Activated CD4-positive, alpha-beta T cell treated with anti-CD3 and anti-CD28 coated beads, Interleukin-2, amount 50 U/mL, for 16 hours (primary cell): ENCODE data around the gene FRY.

ENCODE experiments used
- DNase-seq: peaks from one replicate; pipeline ENCODE4 v3.0.0-alpha.2; 2020

The FRY gene

DNA sequence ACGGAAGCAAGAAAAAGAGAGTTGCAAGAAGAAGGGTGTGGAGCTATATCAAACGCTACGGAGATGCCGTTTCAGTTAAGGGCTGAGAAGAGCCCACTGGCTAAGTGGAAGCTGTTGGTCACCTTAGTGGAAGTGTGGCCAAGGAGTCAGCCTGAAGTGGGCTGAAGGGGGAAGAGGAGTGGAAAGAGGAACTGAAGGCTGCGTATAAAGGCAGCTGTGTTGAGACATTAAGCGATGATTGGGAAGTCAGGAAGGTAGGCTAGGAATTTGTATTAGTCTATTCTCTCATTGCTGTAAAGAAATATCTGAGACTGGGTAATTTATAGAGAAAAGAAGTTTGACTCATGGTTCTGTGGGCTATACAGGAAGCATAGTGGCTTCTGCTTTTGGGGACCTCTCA is 14.1 kb upstream of the FRY start:
- DNase-seq = no peak

- peak; percentile 32 for DNase-seq
These were observed 11.9 kb upstream of the FRY start for GRCh38 chr13:32019612-32020233.

- no peak for DNase-seq
These were observed 9.8 kb upstream of the FRY start for GRCh38 chr13:32021785-32022184.

GRCh38 chr13:32022311-32022710 is 9.3 kb upstream of the FRY start:
- no peak for DNase-seq

DNA sequence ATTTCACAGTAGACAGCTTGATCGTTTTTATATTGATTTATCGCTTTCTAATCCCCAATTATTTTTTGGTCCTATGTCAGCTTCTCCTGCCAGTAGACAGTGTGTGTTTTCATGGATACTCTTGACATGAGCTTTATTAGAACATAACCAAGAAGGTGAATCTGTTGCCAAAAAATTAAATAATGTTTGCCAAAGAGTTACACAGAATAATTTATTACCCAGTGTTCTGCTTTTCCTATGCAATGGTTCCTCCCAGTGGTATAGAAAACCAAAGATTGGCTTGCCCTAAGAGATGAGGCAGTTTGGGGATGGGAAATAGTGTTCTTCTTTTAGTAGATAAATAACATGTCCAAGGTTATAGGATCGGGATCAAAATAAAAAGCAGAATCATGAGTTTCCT is 8.5 kb upstream of the FRY start:
- no peak for DNase-seq

DNA sequence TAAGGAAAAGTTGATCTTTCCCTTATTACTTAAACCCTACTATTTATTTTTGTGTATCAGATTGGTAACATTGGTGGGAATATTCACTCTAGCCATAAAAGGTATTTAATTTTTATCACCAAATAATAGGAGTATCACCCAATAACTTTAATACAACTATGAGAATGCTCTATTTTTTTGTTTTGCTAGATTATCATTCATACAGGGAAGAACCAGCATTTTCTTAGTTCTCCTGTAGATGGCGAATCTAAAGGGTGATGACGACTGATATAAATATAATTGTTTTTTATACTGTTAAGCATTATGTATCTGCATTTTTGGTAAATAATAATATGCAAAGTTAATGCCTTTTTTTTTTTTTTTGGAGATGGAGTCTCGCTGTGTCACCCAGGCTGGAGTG is 7.9 kb upstream of the FRY start:
- DNase-seq = no peak

- no peak for DNase-seq
These were observed 6.8 kb upstream of the FRY start for GRCh38 chr13:32024750-32025149.

- DNase-seq = no peak
These were observed 5.8 kb upstream of the FRY start for GRCh38 chr13:32025730-32026129.

GRCh38 chr13:32026623-32027022 is 5.0 kb upstream of the FRY start:
- DNase-seq = no peak

DNA sequence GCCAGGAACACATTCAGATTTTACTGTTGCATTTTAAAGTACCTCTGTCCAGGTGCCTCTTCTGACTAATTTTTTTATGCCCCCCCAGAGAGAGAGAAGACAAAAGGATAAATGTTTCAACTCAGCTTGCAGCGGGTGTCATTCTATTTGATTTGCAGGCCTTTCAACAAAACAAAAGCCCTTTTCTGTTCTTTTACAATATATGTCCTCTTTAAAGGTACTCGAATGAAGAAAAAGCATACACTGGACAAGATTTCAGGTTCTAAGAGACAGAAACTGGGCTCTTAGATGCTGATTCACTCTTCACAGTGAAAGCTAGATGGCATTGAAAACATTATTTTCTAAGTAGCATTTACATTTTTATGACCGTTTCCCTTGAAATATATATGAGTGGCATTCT is 2.9 kb upstream of the FRY start:
- DNase-seq = no peak

GRCh38 chr13:32029684-32030083 is 1.9 kb upstream of the FRY start:
- DNase-seq = no peak

- DNase-seq = no peak
These were observed 319 bp downstream of the FRY start for GRCh38 chr13:32031815-32032370.

DNA sequence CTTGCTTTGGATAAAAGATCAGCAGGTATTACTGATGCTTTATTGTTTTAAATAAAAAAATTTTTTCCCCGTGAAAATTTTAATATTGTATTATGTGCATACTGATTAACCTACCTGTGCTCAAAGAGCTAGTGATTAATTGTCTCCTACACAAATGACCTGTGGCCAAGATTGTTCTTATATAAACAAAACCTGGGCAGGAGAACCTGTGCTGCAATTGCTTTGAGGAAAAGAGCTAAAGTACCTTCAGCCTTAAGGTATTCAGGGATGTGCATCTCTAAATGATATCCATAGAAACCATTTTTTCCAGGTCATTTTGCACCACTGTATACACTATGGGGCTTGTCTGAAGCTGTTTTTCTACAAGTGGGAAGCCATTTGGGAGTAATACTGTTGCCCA is 1.2 kb downstream of the FRY start:
- no peak for DNase-seq

- no peak for DNase-seq
These were observed 2.2 kb downstream of the FRY start for GRCh38 chr13:32033744-32034143.

- no peak for DNase-seq
These were observed 4.1 kb downstream of the FRY start for GRCh38 chr13:32035716-32036115.

DNA sequence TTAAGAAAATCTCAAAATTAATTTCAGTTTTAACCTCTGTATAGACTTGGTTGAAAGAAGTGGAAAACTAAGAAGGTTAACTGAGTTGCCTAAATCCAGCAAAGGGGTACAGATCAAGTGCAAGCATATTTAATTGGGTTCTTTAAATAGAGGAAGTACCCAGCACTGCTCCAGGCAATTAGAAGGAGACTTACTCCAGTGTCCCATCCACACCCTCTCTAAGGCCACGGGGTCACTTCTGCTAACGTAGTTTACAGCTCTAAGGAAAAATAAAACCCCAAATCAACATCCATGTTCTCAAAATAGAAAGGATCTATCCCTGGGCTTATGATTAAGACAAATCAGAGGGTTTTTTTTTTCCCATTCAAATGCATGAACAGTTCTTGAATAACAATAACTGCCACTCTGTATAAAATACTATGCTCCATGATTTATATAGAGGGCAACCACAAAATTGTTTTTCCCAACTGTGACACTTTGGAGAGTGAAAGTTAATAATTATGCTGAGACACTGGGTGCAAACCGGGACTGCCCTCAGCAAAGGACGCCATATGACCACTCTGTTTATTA is 4.6 kb downstream of the FRY start:
- DNase-seq = no peak

- no peak for DNase-seq
These were observed 5.2 kb downstream of the FRY start for GRCh38 chr13:32036757-32037156.

DNA sequence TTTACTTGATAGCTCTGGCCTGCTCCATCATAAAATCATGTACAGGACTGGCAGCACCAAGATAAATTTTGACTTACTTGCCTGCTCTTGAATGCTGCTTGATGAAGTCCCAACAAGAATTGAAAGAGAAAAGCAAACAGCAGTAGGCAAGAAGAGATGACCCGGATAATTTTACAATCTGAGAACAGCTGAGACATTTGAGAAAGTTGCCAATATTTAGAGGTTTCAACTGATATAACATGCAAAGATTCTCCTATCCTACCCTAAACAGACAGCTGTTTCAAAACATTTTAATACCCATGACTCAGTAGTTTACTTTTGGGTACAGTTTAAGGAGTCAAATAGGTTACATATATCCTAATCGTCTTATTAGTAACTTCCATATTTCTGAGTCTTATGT is 5.9 kb downstream of the FRY start:
- DNase-seq = no peak

DNA sequence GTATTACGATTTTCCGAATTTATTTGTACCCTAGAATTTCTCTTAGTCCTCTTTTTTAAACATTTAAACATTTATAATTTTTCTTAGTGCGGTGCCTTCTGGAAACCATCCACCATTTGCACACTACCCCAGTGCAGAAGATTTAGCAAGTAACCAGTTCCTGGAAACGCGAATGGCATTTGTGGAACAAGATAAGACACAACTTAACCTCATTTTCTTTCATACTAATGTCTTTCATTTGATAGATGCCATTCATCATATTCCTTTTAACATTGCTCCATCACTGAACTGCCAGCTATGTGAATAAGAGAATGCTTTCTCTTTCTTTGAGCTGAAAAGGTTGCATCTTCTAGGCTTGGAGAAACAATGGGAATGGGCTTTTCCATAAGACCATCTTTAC is 6.8 kb downstream of the FRY start:
- no peak for DNase-seq

DNA sequence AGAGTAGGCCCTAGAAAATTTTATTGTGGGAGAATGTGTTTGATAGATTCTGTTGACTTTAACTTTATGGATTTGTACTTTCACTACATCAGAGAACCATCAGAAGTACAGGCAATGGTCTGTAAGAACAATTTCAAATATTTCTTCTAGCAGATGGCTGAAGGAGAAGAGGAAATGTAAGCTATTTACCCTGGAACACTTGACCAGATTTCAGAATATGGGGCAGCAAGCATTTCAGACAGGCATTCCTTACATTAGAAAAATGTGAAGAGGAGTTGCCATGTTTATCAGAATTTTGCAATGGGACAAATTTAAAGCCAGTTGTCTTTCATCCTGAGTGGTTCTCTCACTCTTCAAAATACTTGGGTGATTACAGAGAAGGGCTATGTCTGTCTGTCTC is 7.5 kb downstream of the FRY start:
- DNase-seq = no peak

DNA sequence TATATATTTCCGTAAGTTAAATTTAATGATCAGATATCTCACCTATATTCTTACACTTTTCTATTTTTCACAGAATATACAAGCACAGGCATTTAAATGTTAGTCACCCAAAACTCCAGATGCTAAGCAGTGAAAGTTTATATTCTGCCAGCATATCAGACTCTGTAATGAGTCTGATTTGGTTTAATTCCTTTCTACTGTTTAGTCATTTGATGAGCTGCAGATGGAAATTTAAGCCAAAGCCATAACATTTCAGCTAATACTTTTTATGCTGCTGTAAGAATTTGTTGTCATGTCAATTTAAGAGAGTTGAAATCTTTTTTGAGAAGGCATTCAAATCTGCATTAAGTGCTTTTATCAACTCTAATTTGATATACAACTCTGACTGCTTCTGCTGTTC is 8.0 kb downstream of the FRY start:
- no peak for DNase-seq

DNA sequence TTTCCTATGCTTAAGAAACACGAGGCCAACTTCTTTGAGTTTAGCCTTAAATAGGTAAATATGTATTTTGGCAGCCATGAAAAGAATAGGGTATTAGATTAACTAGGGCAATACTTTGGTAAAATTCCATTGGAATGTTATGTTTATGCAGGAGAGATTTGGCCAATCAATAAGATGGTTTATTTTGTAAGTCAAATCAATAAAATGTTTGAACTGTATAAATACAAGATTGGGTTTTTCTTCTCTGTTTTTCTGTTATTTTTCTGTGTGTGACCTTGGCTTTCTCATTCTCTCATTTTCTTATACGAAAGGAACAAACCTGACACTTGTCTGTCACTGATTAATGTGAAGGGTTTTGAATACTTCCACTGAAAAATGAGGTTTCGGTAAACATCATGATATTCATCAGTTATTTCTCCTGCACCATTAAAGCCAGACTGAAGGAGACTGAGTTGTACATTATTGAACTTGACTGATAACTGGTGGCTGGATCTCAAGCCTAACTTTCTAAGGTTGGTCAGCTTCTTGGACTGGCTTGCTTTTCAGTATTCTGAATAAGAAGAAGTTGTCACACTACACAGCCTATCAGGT is 8.6 kb downstream of the FRY start:
- no peak for DNase-seq

GRCh38 chr13:32040689-32041088 is 9.1 kb downstream of the FRY start:
- DNase-seq = no peak

DNA sequence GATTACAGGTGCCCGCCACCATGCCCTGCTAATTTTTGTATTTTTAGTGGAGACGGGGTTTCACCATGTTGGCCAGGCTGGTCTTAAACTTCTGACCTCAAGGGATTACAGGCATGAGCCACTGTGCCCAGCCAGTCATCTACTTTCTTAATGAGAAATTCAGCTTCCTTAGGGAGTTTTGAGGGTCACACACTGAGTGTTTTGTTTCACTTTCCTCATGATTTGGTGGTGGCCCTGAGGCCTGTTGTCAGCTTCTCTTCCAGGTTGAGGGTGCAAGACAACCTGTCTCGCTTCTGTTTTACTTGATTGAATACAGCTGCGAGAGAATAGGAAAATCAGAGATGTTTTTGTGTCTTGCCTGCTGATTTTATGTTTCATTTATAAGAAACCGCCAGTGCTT is 9.9 kb downstream of the FRY start:
- DNase-seq = no peak

- no peak for DNase-seq
These were observed 11.0 kb downstream of the FRY start for GRCh38 chr13:32042551-32042950.
